C4-2B (cell line): Measurements from ENCODE around the gene SLC9A9.

Source experiments
- ZFX ChIP-seq: fragments of 450-650 bp; IDR thresholded peaks from 2 replicates; pipeline ENCODE4 v1.6.1; 2017
- TF ChIP-seq, protein P1 (sequence below): fragments of 450-650 bp; conservative IDR thresholded peaks from 2 replicates; pipeline ENCODE4 v1.5.1; 2017; ENCODE audit warnings: mild to moderate bottlenecking

GRCh38 chr3:143261848-143262247 is 586.4 kb downstream of the SLC9A9 start:
- TF ChIP-seq, protein P1, sequence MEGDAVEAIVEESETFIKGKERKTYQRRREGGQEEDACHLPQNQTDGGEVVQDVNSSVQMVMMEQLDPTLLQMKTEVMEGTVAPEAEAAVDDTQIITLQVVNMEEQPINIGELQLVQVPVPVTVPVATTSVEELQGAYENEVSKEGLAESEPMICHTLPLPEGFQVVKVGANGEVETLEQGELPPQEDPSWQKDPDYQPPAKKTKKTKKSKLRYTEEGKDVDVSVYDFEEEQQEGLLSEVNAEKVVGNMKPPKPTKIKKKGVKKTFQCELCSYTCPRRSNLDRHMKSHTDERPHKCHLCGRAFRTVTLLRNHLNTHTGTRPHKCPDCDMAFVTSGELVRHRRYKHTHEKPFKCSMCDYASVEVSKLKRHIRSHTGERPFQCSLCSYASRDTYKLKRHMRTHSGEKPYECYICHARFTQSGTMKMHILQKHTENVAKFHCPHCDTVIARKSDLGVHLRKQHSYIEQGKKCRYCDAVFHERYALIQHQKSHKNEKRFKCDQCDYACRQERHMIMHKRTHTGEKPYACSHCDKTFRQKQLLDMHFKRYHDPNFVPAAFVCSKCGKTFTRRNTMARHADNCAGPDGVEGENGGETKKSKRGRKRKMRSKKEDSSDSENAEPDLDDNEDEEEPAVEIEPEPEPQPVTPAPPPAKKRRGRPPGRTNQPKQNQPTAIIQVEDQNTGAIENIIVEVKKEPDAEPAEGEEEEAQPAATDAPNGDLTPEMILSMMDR, result no peak
- TF ChIP-seq ZFX, result no peak
